ENCODE results near the gene CHRM2.
"Not testable (repeated sequence)": the region's sequence is repeated elsewhere in the genome, so short reads cannot be mapped to it uniquely, and the experiment has no call there.

CHRM2 gene

DNA sequence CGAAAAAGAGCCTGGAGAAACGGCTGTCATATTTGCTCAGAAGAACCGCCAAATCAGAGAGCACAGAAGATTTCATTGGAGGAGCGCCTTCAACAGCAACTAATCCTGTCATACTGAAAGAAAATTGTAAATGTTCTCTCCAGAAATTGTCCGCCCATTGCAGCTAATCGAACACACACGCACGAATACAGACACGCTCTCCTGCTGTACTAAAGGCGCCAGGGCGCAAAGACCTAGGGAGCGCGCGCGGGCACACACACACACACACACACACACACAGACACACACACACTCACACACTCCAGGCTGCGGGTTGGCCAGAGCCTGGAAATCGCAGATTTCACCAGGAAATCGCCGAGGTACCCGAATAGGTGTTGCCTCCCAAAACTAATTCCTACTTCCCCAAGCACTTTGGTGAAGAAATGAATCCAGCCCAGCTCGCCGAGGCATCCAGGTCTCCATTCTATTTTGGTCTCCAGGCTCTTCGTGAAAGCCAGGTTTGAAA lies at the start of gene CHRM2:
CHRM2 (plus strand) TSS at position 157 of the 505 bp plus-strand sequence. CDS start 146,214 bp downstream, outside the sequence.
- DNase-seq (ENCODE audit: low read depth, low spot score): peak; percentile 46

DNA sequence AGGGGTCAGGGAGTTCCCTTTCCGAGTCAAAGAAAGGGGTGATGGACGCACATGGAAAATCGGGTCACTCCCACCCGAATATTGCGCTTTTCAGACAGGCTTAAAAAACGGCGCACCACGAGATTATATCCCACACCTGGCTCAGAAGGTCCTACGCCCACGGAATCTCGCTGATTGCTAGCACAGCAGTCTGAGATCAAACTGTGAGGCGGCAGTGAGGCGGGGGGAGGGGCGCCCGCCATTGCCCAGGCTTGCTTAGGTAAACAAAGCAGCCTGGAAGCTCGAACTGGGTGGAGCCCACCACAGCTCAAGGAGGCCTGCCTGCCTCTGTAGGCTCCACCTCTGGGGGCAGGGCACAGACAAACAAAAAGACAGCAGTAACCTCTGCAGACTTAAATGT lies 37.1 kb upstream of the CHRM2 start:
- DNase-seq (ENCODE audit: low read depth, low spot score): not testable (repeated sequence)

DNA sequence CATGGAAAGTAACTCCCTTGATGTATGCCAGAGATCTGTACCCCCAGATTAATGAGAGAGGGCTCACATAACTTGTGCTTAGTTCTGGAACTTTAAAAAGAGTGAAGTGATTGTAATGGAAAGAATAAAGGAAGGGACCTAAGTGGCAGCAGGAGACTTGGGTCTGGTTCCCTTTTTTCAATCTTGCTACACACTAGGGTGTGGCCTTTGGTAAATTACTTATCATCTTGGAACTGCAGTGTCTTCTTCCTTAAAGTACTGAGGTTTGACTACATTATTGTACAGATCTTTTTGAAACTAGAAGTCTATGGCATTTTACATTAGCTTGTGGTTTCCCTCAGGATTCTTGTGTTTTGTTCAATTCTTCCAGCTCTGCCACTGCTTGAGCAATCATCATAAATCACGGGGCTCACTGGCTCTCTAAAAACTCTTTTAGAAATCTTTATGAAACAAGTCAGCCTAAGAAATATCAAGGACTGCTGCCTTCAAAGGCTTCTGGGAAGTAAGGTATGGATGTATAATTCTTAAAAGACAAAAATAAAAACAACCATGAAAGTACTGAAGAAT lies 22.5 kb upstream of the CHRM2 start:
- peak; percentile 13 for DNase-seq (ENCODE audit: low read depth, low spot score)

DNA sequence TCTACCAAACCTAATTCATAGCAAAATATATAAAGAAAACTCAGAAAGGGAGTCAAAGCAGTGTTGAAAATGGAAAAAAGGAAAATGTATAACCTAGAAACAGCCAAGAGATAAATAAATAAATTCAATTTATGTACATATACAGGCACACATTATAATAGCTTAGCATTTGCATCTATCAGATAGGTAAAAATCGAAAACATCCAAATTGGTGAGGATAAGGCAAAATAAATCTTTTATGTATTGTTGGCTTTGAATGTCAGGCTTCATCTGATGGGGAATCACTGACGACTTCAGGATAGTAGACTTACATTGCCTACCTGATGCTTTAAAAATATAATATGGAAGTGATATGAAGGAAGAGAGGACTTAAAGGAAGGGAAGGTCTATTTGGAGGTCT lies 20.6 kb upstream of the CHRM2 start:
- DNase-seq (ENCODE audit: low read depth, low spot score): no peak

DNA sequence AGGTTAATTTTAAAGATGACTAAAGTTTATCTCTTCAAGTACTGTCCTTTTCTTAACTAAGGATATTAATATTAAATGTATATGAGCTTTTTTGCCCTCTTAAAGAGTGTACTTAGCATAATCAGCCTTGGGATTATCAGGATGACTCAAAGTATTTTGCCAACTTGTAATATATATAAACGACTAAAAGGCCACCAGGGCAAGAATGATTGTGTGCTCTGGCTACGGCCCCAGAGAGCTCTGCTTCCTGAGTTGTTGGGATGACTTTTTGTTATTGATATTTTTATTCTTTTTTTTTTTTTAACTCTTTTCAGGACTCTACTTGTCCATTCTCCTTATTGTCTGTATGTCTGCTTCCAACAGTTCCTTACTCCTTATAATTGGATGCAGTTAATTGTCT lies 14.8 kb upstream of the CHRM2 start:
- DNase-seq (ENCODE audit: low read depth, low spot score): no peak

DNA sequence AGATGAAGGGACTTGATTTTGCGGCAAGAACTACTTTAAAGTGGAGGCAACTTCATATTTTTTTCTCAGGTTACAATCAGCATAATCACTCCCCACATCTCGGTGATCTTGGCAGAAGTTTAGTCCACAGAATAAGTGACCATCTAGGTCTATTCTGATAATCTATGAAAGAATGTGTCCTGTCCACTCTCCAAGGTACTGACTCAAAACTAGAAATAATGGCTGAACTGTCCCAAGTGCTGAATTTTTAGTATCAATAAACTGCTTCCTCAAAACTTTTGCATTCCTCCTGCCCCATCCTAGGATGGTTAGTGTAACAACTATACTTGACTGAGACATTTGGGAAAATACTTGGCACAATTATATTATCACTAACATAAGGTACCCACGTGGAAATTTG lies 10.9 kb upstream of the CHRM2 start:
- peak; percentile 69 for DNase-seq (ENCODE audit: low read depth, low spot score)

DNA sequence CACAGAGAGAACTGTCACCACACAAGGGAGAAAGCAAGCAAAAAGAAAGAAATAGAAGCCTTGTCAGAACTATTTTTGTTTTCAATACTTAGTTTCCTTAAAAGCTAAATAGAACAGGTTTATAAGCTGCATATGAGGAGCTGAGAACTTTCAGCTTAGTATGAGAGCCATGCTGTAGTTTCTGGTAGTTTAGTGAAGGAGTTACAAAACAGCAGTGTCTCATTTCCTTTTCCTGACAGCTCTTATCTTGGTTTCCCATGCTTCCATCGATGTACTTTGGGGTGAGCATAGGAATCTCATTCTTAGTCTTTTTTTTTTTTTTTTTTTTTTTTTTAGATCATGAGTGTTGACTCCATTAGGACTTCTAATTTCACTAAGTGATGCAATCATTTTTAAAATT lies 8.6 kb upstream of the CHRM2 start:
- no peak for DNase-seq (ENCODE audit: low read depth, low spot score)

DNA sequence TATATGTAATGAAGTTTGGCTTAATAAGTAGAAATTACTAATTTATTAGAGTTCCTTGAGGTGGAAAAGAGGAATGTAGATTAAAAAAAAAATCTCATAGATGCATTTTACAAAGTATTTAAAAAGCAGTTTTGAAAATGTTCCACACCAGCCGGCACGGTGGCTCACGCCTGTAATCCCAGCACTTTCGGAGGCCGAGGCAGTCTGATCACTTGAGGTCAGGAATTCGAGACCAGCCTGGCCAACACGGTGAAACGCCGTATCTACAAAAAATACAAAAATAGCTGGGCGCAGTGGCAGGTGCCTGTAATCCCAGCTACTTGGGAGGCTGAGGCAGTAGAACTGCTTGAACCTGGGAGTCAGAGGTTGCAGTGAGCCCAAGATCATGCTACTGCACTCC lies 3.2 kb upstream of the CHRM2 start:
- no peak for DNase-seq (ENCODE audit: low read depth, low spot score)

DNA sequence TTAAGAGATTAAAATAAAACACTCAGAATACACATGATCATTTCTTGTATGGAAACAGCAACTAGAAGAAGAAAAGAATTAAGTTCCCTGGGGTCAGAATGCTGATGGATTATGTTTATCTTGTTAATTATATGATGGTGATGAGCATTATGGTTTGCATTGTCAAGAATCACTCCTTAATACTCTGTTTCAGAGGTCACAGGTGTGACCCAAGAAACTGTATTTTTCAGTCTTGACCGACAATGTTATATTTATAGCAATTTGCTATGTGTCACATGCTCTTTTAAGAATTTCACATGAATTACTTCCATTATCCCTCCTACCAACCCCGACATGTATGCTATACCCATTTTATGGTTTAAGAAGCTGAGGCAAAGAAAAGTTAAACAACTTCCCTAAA lies 2.7 kb upstream of the CHRM2 start:
- DNase-seq (ENCODE audit: low read depth, low spot score): no peak

DNA sequence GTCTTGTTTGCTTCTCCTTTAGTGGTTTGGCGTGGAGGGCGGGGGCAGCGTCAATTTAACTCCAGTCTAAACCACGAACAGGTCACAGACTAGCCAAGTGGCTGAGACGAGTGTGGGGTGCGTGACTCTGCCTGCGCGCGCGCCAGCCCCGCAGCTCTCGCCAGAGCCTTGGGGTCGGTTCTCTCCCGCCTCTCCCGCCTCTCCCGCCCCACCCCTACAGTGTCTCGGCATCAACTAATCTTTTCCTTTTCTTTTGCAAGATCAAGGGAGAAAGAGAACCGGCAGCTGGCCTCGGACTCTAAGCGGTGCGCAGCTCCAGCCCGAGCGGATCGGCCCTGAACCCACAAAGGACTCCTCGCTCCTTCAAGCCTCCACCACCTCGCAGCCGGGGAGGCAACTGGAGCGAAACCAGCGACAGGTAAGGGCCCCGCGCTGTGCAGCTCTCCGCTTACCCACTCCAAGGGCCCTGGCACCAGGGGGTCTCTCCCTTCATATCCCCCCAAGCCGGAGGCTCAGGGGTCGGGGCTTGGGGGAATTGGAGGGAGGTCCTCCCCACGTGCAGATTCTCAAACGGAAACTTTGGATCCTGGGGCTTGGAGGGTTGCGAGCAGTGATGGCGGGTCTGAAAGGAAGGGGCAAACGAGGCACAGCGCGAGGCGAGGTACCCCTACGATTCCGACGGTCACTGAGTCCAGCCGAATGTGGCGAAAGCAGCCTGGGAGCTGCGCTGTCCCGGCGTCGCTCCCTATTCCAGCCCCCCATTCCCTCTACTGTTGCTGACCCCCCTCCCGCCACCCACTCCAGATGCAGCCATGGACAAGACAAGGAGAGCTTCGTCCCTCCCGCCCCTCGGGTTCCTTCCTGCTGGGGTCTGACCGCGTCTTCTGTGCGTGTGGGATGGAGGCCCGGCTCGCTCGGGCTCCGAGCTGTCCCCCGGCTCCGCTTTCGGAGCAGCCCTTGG lies 829 bp downstream of the CHRM2 start:
- peak; percentile 46 for DNase-seq (ENCODE audit: low read depth, low spot score)

DNA sequence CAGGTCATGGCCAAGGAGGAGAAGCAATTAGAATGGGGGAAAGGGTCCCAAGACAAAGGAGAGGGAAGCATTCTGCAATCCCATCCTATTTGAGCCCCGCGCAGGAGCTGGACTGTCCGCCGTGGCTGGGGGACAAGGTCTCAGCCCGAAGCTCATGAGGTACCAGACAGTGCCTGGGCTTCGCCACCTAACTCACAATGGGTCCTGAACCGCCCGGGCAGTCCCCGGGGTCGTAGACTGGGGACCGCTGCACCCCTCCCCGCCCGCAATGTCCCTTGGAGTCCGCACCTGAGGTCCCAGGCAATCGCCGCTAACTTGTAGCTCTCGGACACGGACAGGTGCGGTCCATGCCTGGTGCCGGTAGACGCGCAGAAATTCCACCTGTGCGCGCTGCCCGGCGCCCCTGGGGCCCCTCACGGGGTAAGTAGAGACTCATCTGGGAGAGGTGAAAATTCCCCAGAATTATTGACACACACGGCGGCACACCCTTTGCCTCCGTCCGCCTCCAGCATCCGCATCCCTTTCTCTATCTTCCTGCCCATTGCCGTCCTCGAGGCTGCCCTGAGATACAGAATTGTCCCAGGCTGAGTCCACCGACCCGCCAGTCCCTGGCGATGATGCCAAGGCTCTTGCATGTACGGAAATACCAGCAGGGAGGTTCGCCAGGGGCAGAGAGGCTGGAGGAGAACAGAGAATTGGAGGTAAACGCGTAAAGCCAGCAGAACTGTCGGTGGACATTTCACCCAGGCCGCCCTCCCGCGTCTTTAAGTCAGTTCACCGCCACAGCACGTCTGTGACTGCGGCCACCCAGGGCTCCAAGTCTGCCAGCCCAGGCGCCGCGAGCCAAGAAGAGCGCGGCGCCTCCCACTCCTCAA lies 1.8 kb downstream of the CHRM2 start:
- peak; percentile 45 for DNase-seq (ENCODE audit: low read depth, low spot score)

DNA sequence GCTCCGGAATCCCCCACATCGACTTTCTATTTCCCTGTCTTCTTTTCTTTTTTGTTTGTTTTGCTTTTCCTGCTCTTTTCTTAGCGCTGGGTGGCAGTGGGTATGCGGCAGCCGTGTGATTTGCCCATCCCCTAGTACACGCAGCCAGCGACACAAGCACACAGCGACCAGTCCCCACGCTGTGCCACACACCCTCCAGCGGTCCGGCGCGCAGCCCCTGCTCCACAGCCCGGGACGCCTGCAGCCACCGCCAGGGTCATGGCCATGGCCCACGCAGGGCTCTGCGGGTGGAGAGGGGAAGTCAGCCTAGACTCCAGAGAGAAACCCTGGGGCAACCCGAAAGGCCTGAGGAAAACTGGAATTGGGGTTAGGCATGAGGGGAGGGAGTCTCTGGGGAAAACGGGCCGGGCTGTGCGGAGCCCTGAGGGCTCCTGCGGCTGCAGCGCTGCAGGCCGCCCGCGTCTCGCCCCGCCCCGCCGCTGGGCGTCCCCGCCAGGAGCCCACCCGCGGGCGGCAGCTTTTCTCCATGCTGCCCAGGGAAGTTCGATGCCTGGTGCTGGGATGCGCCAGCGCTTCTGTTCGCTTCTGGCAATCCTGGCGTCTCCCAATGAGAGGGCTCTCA lies 2.5 kb downstream of the CHRM2 start:
- DNase-seq (ENCODE audit: low read depth, low spot score): peak; percentile 40

DNA sequence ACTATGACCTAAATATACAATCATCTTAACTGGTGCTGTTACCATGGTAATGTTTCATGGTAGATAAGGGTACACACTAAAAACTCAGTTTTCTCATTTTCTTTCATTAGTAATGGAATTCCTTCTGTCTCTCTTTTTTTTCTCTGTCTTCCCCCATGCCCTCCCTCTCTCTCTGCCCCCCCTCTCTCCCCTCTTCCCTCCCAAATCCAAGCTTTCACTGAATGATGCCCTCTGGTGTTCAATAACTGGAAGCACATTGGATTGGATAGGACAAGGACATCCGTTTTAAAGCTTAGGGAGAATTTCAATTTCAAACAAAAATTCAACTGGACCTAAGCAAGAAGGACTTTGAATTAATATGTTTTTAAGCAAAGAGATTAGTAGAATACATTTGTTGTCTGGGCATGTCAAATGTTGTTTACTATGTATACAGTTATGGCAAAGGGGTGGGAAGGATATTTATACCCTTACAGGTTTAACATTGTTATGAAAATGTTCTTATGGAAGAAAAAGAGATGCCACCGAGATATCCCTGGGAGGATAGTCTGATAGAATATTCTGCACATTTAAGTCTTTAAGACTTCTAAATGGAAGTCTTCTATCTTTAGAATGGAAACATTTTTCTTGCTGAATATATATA lies 6.1 kb downstream of the CHRM2 start:
- peak; percentile 14 for DNase-seq (ENCODE audit: low read depth, low spot score)

DNA sequence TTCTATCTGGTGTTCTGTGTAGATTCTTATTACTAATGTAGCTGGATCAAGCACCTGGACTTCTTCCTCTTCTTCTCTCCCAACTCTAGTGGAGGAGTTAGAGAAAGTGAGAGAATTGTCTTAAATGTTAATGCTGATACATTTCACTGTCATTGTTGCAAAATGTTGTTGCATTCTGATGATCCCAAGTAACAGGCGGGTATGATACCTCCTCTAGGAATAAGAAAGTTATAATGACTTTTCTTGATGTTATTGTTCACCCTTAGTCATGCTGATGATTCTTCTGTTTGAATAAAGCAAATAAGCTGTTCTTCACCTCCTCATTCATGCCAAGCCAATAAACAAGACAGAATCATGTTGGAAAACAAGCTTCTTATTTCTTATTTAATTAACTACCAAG lies 9.1 kb downstream of the CHRM2 start:
- DNase-seq (ENCODE audit: low read depth, low spot score): no peak

DNA sequence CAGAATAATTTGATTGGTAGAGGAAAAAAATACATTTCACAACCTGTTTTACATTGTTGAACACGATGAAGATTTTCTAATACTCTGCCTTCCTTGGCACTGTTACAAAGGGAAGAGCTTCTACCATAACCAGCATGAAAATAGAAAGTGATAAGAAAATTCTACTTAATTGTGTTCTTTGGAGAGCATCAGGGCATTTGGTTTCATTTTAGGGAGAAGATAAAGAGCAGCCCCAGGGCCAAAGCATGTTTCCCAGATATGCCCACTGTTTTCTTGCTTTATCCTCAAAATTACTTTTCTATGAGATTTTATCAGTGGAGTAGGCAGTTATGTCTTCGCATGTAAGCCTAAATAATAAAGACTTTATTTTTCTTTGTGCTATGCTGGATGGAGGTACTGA lies 9.5 kb downstream of the CHRM2 start:
- no peak for DNase-seq (ENCODE audit: low read depth, low spot score)

DNA sequence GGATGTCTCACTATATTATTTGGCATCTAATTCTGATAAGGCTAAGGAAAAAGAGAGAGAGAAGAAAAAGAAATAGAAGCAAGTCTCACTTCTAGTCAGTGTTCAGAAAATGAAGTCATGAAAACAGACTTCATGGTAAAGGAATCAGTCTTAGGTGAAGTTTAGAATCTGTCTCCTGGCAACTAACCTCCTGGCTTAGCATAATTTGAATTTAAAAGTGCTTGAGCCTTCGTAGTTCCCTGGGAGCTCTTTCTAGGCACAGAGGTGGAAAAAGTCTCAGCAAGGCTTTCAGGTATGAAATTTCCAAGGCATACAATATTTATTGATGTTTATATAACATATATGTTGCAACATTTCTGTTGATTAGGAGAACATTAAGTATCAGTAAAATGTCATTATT lies 10.4 kb downstream of the CHRM2 start:
- DNase-seq (ENCODE audit: low read depth, low spot score): no peak

DNA sequence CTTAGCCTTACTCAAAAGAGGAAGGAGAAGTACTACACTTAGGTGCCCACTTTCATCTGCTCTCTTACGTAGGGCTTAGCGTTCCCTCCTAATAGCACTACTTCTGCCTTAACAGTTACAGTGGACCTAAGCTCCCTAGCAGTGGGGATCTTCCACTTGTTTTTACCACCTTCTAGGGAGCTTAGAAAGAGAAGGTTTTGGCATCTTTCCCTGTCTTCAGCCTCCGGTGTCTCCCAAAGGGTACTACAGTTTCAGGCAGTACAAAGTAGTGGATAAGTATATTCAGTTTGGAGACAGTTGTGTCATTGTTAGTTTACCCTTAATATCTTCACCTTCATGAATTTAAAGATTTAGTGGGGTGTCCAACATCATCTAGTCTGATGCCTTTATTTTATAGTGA lies 14.6 kb downstream of the CHRM2 start:
- peak; percentile 4 for DNase-seq (ENCODE audit: low read depth, low spot score)

DNA sequence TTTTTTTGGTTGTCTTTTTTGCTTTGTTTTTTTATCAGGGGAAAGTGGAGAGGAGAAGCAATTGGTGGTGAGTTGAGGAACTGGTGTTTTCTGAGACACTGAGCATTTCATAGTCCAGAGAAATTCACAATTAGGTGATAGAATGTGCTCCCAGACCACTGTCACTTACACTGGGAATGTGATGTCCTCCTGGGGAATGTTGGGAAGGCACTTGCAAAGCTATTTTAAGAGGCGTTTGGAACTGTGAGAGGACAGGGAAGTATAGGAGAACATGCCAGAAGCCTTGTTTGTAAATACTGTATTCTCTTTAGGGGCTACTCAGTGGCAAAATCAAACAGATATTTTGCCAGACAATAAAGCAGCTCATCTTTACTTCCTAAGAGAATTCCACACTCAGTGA lies 16.0 kb downstream of the CHRM2 start:
- DNase-seq (ENCODE audit: low read depth, low spot score): no peak

DNA sequence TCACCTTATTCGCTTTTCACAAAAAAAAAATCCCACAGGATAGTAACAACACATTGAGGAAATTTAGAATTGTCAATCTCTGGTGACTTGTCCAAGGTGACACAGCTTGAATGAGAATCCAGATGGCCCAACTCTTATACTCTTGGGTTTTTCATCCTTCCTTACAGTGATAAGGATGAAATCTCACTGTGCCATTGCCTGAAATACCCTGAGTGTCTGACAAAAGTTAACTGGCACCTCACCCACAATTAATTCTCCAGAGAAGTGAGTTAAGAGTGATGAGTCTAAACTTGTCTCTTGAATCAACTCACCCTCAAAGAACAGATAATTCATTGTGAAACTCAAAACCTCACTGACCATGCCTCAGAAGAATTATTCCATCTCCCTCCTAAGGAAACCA lies 18.9 kb downstream of the CHRM2 start:
- no peak for DNase-seq (ENCODE audit: low read depth, low spot score)

DNA sequence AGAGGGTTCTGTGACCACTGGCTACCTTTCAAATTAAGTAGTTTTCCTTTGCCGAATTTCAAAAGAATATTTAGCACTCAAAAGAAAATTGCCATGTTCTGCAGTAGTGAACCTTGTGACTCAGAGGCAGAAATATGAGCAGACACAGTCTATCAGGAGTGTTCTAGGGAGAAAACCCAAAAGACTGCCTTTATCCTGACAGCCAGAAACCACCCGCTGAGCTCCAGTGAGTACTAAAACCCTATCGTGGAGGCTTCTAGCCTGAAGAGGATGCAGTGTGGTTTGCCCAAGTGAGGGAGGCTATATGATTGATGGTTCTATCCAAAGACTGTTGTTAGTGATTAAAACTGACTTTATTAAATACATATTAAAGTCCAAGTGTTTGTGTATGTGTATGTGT lies 21.9 kb downstream of the CHRM2 start:
- peak; percentile 7 for DNase-seq (ENCODE audit: low read depth, low spot score)

DNA sequence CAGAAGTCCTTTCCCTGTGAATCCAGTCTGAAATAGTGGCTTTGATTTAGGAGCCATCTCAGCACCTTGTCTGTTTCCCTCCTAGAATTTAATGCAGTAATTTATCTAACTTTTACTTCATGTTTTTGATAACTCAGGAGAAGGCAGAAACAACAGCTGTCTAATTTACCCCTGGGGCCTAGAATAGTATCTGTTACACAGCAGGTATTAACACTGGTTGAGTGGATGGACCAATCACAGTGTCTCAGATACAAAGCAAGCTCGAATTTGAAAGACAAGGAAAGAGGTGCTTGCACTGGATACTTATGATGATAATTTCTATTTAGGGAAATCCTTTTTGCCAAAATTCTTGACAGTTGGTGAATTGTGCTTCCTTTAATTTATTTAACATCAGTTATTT lies 23.4 kb downstream of the CHRM2 start:
- DNase-seq (ENCODE audit: low read depth, low spot score): no peak
